ENCODE data around the gene IQCM.
"Not testable (repeated sequence)": the region's sequence is repeated elsewhere in the genome, so short reads cannot be mapped to it uniquely, and the experiment has no call there.

Gene IQCM

GRCh38 chr4:149409555-149409962 is 406.1 kb downstream of the IQCM start:
- DNase-seq: no peak

GRCh38 chr4:149409146-149409545 is 406.5 kb downstream of the IQCM start:
- DNase-seq: no peak

DNA sequence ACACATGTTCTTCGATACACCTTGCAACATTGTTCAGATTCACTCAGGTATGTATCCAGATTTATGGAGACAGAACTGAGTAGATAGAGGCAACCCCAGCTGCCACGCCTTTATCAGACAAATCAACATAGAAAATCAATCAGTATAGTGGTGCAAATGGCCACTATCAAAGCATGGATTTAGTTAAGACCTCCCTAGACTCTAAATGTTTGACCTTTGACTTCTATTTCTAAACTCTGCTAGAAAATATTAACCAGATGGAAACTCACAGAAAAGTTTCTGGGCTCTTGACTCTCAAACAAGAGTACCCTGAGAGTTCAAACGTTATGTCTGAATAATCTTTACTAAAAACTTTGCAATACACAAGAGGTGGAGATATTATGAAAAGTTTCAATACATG is 411.5 kb downstream of the IQCM start:
- no peak for DNase-seq

DNA sequence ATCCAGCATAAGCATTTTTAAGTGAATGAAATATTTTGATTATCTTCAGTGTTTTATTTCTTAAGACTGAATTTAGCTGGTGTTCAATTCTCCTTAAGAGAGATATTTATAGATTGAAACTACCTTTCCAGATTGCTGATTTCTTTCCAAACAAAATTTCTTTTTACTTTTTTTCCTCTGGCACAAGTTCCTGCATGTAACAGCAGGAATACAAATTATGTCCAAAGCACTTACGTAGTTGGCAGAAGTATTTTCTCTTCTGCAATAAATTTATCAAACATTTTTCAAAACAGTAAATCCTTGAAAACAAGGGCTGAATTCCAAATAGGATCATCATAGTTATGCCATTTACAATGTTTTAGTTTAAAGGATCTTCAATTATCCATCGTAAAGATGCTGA is 412.6 kb downstream of the IQCM start:
- DNase-seq: no peak

GRCh38 chr4:149398993-149399392 is 416.6 kb downstream of the IQCM start:
- DNase-seq: no peak

DNA sequence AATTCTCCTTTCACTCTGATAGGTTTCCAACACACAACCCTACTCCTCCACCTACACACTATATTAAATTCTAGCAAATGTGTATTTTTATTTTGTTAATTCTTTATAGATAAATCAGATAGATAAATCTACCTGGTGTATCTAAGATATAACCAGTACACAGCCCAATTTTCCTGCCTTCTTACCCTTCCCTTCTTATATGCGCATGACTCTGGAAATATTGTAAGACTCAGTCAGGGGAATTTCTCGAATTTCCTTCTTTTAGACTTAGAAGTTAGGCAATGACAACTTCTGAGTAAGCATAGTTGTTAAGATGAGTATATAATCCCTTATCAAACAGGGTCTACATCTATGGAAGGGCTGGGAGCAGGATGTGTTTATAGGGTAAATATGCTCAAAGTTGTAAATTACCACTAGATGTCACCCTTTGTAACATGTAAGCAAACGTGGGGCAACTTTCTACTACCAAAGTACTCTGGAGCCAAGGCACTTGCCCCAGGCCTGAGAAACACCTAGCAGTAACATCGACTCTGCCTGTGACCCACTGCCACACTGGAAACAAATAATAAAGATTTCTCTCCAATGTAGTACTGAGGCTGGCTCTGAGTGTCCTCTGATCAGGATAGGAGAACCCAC is 444.7 kb downstream of the IQCM start:
- no peak for DNase-seq

DNA sequence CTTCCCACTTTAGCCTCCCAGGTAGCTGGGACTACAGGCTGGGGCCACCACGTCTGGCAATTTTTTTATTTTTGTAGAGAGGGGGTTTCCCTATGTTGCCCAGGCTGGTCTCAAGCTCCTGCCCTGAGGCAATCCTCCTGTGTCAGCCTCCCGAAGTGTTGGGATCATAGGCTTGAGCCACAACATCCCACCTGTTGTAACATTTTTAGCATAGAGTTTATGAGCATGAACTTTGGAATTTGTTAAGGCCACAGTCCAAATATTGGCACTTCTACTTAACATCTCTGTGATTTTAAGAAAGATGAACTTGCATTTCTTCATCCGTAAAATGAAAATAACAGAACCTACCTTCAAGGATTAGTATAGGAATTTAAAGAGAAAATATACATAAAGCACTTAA is 445.6 kb downstream of the IQCM start:
- DNase-seq: no peak

GRCh38 chr4:149353241-149353640 is 462.4 kb downstream of the IQCM start:
- no peak for DNase-seq

DNA sequence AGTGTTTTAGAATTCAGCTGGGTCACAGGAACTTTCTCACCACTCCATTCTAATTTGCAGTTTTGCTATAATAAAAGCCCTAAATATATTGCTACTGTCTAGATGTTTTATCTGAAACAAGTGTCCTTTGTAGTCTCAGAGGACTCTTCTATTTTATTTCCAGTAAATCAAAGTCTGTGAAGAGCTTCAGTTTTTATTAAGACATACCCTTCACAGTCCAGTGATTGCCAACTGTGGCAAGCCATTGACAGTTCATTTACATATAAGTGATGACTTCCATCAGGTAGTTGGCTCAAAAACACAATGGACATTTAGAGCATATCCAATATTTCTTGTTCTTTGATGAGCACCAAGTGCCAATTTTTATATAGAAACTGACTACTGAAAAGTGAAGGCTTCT is 466.1 kb downstream of the IQCM start:
- no peak for DNase-seq

- DNase-seq: no peak
Observed at GRCh38 chr4:149347139-149347538, 468.5 kb downstream of the IQCM start.

DNA sequence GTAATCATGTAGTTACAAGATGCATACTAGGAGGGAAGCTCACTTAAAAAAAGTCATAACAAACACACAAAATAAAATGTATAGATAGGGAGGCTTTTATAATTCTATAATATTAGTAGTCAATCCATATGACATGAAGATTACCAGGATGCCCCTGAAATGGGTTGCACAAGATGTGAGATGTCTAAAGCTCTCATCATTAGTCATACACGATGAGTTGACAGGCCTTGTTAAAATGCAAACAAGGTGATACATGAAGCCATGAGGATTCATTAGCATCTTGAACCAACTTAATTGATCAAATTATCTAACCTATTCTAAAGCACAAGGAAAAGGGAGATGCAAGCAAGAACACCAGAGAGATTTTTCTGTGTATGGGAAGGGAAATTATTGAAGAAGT is 470.2 kb downstream of the IQCM start:
- DNase-seq: no peak

- no peak for DNase-seq
Observed at GRCh38 chr4:149344436-149344835, 471.2 kb downstream of the IQCM start.

DNA sequence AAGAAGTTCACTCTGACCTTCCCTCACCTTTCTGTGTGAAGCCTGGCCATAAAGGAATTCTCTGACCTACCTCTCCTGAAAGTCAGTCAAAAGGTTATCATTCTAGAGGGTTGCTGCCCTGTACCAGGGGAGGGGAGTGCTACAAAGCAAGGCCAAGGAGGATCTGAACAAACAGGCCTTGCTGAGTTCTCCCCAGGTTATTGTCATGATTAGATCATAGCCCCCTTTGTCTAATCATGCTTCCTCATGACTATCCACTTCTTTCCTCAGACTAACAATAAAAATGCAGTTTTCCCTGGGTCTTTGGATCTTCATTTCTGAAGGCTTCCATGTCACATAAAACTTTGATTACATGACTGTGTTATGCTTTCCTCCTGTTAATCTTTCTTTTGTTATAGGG is 472.0 kb downstream of the IQCM start:
- no peak for DNase-seq

- DNase-seq: not testable (repeated sequence)
Observed at GRCh38 chr4:149341117-149341516, 474.5 kb downstream of the IQCM start.

DNA sequence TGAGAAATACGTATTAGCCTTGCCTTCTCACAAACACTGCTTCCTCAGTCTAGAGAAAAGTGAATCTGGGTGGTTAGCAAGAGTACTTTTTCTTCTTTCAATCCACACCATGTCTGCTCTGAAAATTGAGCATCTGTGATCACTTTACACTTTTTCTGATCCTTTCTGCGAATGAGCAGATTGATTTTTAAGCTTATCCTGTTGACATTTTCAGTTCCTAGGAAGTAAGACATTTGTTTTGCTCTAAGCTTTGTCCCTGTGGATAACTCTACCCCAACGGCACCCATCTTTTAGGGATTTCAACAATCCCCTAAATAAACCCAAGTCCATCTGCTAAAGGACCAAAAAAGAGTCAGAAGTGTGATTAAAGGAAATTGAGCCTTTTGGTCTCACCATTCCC is 487.5 kb downstream of the IQCM start:
- DNase-seq: no peak

- no peak for DNase-seq
Observed at GRCh38 chr4:149322203-149322602, 493.4 kb downstream of the IQCM start.

- DNase-seq: no peak
Observed at GRCh38 chr4:149321438-149321837, 494.2 kb downstream of the IQCM start.

DNA sequence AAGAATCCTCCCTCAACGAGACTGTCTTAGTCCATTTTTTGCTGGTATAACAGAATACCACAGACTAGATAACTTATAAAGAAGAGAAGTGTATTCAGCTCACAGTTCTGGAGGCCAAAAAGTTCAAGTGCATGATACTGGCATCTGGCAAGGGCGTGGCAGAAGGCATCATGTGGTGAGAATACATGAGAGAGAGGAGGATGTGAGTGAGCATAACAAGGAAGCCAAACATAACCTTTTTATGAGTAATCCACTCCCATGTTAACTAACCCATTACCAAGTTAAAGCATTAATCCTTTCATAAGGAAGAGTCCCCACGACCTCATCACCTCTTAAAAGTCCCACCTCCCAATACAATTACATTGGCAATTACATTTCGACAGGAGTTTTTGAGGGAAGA is 504.6 kb downstream of the IQCM start:
- no peak for DNase-seq

GRCh38 chr4:149306537-149306936 is 509.1 kb downstream of the IQCM start:
- DNase-seq: no peak
